GM19193 (cell line): Measurements from ENCODE around the gene KRT6B.

Source experiments
- POLR2A ChIP-seq: IDR thresholded peaks from 4 replicates; pipeline ENCODE4 v1.6.1; 2011; ENCODE audit not compliant: insufficient read depth, insufficient read length; ENCODE audit errors: extremely low read depth

KRT6B gene

DNA sequence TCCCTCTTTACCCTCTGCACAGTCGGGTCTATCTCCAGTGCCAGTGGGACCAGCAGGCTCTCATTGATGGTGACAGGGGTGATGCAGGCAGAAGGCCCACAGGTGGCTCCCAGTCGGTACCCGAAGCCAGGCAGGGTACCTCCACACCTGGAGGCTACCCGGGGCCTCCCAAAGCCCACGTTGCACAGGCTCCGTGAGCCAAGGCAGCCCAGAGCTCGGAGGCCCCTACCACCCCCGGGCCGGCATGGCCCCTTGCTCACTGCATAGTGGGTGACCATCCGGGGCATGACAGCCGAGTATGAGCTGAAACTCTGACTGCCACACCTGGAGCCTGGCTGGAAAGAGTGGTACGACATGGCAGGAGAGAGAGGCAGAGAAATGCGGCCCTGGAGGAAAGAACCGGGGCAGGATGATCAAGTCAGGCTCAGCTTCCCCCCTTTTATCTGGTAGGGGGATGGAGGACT lies 46.0 kb downstream of the KRT6B start, which contains the start of gene KRT82:
Gene KRT82 (minus strand): TSS at position 414 of the 464 bp plus-strand sequence. CDS start 58 bp downstream, at position 356.
- TF ChIP-seq POLR2A, result no peak

DNA sequence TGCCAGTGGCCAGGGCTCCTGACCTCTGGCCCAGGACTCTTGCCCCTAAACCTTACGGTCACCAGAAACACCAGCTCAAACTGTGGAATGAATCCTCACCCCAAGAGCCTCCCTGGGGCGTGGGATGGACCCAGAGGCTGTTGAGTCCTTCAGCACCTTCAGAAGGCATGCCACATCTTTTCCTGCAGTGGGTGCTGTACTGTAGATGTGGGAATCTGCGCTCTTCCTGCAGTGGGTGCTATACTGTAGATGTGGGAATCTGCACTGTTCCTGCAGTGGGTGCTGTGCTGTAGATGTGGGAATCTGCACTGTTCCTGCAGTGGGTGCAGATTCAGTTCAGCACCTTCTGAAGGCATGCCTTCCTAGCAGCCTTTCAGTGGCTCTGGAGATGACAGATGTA lies 47.0 kb downstream of the KRT6B start:
- TF ChIP-seq POLR2A, result no peak

DNA sequence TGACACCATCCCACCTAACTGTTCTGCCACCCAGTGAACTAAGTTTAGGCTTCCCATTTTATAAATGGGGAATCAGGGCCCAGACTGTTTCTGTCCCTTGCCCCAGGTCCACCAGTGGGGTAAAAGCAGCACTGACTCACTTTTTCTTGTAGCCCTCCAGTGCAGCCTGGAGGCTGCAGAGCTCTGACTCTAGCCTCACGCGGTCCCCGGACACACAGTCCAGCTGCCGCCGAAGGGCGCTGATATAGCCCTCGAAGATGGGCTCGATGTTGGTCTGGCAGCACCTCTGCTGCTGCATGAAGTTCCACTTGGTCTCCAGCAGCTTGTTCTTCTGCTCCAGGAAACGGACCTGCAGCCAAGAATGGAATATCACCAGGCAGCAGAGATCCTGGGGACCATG lies 48.4 kb downstream of the KRT6B start:
- no peak for TF ChIP-seq POLR2A

DNA sequence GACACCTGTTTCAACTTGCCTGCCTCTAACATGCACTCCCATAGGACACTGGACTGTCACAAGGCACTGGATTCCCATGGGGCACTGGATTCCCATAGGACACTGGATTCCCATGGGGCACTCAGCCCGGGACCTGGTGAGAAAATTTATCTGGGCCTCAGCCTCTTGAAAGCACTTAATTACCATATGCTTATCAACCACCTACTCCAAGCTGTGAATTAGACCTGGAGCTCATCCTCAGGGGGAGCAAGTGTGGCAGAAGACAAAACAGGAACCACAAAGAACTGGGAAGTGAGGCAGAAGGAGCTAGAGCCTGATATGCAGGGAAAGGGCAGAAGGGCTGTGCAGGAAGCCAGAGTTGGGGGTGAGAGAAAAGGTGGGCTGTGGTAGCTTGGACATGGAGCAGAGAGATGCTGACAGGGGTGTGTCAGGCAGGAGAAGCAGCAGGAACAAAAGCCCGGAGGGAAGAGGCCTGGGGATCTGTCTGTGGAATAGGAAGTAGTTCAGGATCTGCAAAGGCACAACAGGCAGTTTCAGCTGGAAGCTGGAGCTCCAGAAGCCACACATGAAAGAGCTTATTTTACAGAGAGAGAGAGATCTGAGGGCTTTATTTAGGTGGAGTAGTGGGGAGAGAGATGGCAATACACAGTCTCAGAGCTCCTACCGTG lies 48.9 kb downstream of the KRT6B start:
- no peak for TF ChIP-seq POLR2A

DNA sequence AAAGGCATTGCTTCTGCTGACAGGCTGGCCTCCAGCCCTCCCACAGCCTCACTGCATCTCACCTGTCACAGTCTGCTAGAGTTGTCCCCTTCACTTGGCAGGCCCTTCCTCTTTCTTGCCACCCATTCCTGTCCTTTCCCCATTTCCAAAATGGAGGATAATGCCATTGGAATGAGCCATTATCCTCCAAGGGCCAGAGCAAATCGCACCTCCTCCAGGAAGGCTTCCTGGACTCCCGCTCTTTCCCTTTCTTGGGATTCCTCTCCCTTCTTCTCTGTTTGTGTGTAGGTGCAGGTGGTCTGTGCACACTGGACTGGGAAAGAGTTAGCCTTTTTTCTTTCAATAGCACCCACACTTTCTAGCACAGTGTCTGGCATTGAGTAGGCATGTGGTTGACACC lies 49.6 kb downstream of the KRT6B start:
- TF ChIP-seq POLR2A, result no peak

DNA sequence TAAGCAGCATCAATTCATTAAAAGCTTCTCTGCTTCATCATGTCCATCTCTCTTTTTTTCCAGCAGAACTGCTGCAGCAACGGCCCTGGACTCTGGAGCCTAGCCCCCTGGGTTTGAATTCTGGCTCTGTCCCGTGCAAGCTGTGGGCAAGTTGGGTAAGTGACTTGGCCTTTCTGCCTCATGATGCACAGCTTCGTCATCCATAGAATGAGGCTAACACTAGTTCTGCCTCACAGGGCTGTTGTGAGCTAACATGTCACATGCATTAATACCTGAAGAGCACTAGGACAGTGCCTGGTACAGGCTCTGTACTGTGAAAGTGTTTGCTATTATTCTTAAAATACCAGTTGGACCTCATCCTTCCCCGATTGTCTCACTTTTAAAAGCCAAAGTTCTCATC lies 50.0 kb downstream of the KRT6B start:
- TF ChIP-seq POLR2A, result no peak

DNA sequence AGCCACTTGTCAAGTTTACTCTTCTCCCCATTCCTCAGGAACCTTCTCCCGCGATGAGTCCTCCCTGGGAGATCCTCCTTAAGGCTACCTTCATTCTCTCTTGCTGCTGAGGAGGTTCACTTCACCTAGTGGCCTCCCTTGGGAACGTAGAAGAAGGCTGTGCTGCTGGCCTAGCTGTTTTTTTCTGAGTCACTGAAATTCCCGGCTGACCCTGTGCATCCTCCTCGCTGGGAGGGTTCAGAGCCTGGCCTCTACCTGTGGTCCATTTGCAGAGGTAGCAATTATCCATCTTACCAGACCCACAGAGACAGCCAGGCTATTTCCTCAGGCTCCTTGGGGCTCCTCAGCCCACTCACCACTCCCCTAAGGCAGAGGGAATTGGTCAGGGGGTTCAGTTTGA lies 50.4 kb downstream of the KRT6B start:
- TF ChIP-seq POLR2A, result no peak

DNA sequence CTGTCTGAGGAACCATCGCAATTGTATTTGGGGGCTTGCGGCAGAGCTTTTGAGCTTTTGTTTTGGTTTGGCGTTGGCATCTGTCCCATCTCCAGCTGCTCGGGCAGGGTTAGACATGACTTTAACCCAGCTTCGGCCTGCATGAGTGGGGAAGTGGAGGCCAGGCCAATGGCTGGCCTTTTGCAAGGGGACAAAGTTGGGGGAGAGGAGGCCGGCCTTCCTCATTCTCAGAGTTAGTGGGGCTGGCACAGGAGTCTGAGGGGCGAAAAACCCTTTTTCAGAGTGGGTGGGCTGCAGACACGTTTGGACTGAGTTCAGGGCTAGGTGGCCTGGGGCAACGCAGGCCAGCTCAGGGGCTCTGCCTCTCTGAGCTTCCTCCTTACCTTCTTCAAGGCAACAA lies 51.0 kb downstream of the KRT6B start:
- TF ChIP-seq POLR2A, result no peak

DNA sequence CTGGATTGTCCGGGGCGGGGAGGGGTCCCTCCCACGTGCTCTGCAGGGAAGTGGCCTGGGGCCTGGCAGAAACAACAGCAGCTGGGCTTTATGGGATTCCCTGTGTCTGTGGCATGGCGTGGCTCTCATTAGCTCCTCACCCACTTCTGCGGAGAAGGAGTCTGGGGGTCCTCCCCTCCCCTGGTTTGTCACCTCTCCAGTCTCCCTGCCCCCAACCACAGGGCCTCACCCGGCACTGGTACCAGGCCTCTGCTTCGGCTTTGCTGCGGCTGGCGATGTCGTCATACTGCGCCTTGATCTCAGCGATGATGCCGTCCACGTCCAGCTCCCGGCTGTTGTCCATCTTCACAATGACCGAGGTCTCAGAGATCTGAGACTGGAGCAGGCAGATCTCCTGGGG lies 52.2 kb downstream of the KRT6B start:
- TF ChIP-seq POLR2A, result no peak

DNA sequence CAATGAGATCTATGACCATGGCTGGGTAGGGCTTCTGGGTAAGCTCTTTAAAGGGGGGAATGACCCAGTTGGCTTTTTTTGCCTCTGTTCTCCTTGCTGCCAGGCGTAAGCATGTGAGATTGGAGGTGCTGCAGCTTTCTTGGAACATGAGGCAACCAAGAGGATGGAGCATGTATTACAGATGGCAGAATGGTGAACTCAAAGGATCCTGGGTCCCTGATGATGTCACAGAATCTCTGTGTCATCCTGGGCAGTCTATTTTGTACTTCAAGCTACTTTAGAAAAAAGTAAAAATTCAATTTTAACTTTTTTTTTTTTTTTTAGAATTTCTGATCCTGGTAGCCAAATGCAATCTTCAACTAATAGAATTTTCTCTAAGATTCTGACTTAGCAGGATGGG lies 53.8 kb downstream of the KRT6B start:
- no peak for TF ChIP-seq POLR2A

DNA sequence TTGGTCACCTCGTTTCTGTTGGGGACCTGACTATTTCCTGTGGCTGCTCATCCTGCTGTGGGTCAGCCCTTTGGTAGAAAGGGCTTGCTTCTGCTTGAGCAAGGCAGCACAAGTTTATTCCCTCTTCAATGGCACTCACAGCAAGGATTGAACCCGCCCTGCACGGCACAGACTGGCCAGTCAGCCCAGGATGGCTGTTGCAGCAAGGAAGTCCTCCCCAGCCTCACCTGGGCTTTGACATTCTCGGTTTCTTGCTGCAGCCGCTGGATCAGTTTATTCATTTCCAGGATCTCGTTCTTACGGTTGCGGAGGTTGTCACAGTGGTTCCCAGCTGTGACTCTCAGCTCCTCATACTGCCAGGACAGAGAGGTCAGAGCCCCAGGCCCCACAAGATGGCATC lies 55.3 kb downstream of the KRT6B start:
- TF ChIP-seq POLR2A, result no peak
